Activated CD4-positive, alpha-beta T cell treated with anti-CD3 and anti-CD28 coated beads, Interleukin-2, amount 10 ng/mL, durations not matched to agents 24 days and 14 days (primary cell): ENCODE measurements around the gene ULBP2. TPM values are rescaled to one million over a fixed set of nuclear protein-coding genes. Genes with fewer than 3 reads are reported as not detected.
"Not testable (repeated sequence)": the region's sequence is repeated elsewhere in the genome, so short reads cannot be mapped to it uniquely, and the experiment has no call there.

Experiments used
- DNase-seq: peaks from one replicate; pipeline ENCODE4 v3.0.0; 2022
- H3K27ac Mint-ChIP-seq: one replicate; pipeline ENCODE4 v1.8.0; 2022; ENCODE audit warnings: mild to moderate bottlenecking, mixed read lengths
- H3K27me3 Mint-ChIP-seq: one replicate; pipeline ENCODE4 v1.8.0; 2022; ENCODE audit warnings: mixed read lengths
- H3K36me3 Mint-ChIP-seq: one replicate; pipeline ENCODE4 v1.8.0; 2022; ENCODE audit warnings: low read depth, mild to moderate bottlenecking, mixed read lengths
- H3K4me1 Mint-ChIP-seq: one replicate; pipeline ENCODE4 v1.8.0; 2021; ENCODE audit warnings: mixed read lengths
- H3K4me3 Mint-ChIP-seq: one replicate; pipeline ENCODE4 v1.8.0; 2022; ENCODE audit warnings: mild to moderate bottlenecking, moderate library complexity, mixed read lengths
- H3K9me3 Mint-ChIP-seq: one replicate; pipeline ENCODE4 v1.8.0; 2021; ENCODE audit warnings: mixed read lengths
- intact Hi-C: fragments of 100-400 bp; cut with micrococcal nuclease; formaldehyde crosslinking; loops from one replicate; pipeline ENCODE4 v1.15.1; 2023
- total RNA-seq: library from RNA; stranded (reverse); gene quantifications from 2 replicates; pipeline ENCODE4 v1.2.3, GENCODE V29; 2022

ULBP2 gene
- total RNA-seq, 1 donor from 2014 or later = 0.40 TPM

DNA sequence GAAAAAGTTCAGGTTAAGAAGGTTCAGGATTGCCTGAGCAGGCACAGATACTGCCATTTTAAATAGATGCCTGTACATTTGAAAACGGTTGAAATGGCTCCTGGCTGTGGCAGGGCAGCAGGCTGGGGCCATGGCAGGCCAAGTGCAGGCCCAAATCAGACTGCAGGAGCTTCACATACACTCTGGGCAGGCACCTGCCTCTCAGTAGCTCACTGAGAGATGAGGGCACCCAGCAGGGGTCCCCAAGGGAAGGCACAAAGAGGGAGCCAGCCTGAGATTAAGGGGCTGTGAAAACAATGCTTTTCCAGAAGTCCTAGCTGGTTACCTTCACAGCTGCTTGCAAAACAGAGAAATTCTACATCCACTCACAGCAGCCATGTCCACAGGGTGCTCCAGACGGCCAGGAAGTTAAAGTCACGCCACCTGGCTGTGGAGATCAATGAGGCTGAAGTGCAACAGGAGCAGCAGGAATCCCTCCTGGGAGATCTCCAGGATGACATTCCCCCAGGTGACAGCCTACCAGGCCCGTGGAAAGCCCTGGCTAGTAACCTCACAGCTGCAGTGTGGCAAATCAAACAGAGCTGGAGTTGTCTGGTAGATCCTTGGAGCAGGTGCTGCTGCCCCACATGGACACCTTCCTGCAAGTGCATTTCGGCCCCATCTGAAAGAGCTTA is 37.7 kb upstream of the ULBP2 start:
- DNase-seq = no peak
- H3K36me3 Mint-ChIP-seq = no peaks in the 10 kb centered on the region
- peaks cover 11% of the 10 kb centered on the region for H3K27me3 Mint-ChIP-seq
- H3K9me3 Mint-ChIP-seq = peaks cover 6% of the 10 kb centered on the region
- no peak overlapping the region for H3K27ac Mint-ChIP-seq
- H3K4me1 Mint-ChIP-seq = no peaks in the 10 kb centered on the region
- intact Hi-C loops = no loop called here
- H3K4me3 Mint-ChIP-seq = no peak overlapping the region

DNA sequence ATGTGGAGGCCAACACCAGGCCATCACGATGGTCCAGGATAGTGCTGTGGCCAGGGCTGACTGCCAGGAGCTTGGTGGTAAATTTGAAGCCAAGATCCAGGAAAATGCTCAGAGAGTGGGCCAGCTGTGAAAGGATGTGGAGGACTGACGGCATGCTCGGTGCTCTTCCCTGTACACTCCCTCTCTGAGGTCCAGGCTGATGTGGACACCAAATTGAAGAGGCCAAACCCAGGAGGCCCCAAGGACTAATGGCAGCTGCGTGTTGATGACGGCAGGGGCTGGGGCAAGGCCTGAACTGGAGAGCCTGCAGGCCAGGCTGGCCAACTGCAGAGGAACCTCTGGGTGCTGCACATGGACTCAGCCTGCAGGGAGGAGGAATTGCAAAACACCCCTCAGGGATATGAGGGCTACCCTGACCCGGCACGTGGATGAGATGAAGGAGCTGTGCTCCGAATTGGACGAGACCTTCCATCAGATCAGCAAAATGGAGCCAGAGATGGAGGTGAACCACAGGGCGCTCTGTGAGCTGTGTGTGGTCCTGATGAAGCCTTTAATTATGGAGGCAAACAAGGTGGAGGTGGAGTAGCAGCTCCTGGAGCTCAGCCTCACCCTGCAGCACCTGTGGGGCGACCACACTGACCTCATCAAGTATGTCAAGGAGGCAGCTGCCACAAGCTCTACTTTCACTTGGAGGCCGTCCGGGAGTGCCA is 37.0 kb upstream of the ULBP2 start:
- Mint-ChIP-seq H3K27me3 (peaks cover 11% of the 10 kb centered on the region), H3K27ac (no peak overlapping the region), H3K36me3 (no peaks in the 10 kb centered on the region), H3K9me3 (peaks cover 6% of the 10 kb centered on the region), H3K4me3 (no peak overlapping the region), H3K4me1 (no peaks in the 10 kb centered on the region)
- no peak for DNase-seq
- intact Hi-C loops = no loop called here

DNA sequence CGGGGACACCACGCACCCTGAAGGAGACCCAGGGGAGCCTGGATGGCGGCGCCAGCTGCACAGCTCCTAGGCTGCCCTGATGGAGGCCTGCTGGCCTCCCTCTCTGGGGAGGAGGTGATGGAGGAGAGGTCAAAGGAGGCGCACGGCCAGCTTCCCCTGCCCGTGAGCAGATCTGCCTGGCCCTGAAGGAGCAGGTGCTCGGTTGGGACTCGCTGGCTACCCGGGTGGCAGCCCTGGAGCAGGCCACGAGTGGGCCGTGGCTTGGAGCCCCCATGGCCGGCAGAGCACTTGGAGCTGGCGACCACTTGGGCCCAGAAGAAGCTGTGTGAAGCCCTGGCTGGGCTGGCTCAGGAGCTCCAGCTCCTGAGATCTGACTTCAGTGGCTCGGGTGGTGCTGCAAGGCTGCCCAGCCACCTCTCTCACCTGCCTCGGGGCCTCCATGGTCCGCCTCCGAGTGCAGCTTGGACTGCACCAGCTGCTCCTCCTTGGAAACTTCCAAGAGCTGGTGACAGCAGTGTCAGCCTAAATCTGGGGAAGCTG is 36.4 kb upstream of the ULBP2 start:
- peaks cover 12% of the 10 kb centered on the region for H3K27me3 Mint-ChIP-seq
- peaks cover 6% of the 10 kb centered on the region for H3K9me3 Mint-ChIP-seq
- H3K27ac Mint-ChIP-seq = no peak overlapping the region
- intact Hi-C loops = no loop called here
- H3K36me3 Mint-ChIP-seq = no peaks in the 10 kb centered on the region
- H3K4me1 Mint-ChIP-seq = no peaks in the 10 kb centered on the region
- no peak overlapping the region for H3K4me3 Mint-ChIP-seq
- no peak for DNase-seq

DNA sequence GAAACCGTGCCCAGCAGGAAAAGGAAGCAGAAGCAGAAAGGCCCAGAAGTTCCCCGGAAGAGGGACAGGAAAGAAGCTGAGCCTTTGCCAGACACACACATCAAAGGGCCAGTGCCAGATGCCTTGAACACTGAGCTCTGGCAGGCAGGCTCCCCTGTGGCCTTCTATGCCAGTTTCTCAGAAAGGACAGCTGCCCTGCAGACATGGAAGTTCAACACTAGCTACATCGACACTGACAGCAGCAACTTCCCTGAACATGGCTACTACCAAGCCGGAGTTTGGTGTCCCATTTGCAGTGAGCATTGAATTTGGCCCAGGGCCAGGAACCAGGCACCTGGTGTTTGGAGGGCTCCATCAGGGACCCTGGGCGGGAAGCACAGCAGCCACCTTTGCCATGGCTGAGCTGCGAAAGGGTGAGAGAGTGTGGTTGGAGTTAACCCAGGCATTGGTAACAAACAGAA is 35.9 kb upstream of the ULBP2 start:
- Mint-ChIP-seq H3K9me3 (peaks cover 6% of the 10 kb centered on the region), H3K4me3 (no peak overlapping the region), H3K27me3 (peaks cover 14% of the 10 kb centered on the region), H3K27ac (no peak overlapping the region), H3K4me1 (no peaks in the 10 kb centered on the region), H3K36me3 (no peaks in the 10 kb centered on the region)
- no peak for DNase-seq
- intact Hi-C loops = no loop called here

DNA sequence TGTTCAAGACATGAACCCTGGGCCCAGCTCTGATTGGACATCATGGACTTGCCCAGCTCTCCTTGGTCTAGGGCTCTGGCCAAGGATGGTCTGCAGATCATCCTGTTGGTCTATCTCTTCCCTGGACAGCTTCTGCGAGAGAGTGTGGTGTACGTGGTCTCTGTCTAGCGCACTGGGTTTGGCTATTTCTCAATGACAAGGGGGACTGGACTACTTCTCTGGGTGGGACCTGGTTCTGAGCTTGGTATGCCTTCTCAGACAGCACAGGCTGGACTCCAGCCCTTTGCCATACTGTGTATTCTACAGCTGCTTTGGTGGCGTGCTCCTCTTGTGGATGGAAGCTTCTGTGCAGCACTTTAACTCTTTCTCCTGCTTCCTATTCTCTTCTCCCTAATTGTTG is 35.4 kb upstream of the ULBP2 start:
- Mint-ChIP-seq H3K27me3 (peaks cover 14% of the 10 kb centered on the region), H3K9me3 (peaks cover 6% of the 10 kb centered on the region), H3K4me3 (no peak overlapping the region), H3K27ac (no peak overlapping the region), H3K4me1 (no peaks in the 10 kb centered on the region), H3K36me3 (no peaks in the 10 kb centered on the region)
- no peak for DNase-seq
- intact Hi-C loops = no loop called here

DNA sequence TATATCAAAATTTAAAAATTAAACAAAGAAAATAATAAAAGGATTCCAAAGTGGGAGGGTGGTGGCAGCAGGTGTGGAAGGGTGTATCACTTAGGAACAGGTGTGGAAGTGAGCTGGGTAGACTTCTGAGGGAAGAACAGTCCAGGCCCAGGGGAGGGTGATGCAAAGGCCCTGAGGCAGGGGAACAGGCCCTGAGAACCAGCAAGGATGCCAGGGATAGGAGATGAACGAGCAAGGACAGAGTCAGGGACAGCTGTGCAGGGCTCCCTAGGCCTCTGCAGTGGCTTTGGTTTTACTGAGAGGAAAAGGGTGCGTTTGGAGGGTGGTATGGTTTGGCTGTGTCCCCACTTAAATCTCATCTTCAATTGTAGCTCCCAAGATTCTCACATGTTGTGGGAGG is 34.5 kb upstream of the ULBP2 start:
- DNase-seq = no peak
- intact Hi-C loops = no loop called here
- Mint-ChIP-seq H3K4me3 (no peak overlapping the region), H3K27ac (no peak overlapping the region), H3K36me3 (no peaks in the 10 kb centered on the region), H3K9me3 (peaks cover 6% of the 10 kb centered on the region), H3K4me1 (no peaks in the 10 kb centered on the region), H3K27me3 (peaks cover 8% of the 10 kb centered on the region)

DNA sequence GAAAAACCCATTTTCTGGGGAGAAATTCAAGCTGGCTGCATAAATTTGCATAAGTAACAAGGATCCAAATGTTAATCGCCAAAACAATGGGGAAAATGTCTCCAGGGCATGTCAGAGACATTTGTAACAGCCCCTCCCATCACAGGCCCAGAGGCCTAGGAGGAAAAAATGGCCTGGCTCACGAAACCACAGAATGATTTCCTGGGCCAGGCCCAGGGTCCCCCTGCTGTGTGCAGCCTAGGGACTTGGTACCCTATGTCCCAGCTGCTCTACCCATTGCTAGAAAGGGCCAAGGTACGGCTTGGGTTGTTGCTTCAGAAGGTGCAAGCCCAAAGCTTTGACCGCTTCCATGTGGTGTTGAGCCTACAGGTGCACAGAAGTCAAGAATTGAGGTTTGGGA is 33.3 kb upstream of the ULBP2 start:
- peaks cover 16% of the 10 kb centered on the region for H3K27me3 Mint-ChIP-seq
- H3K36me3 Mint-ChIP-seq, H3K4me3 Mint-ChIP-seq, H3K4me1 Mint-ChIP-seq, DNase-seq, intact Hi-C loops, H3K27ac Mint-ChIP-seq, H3K9me3 Mint-ChIP-seq: not testable (repeated sequence)

DNA sequence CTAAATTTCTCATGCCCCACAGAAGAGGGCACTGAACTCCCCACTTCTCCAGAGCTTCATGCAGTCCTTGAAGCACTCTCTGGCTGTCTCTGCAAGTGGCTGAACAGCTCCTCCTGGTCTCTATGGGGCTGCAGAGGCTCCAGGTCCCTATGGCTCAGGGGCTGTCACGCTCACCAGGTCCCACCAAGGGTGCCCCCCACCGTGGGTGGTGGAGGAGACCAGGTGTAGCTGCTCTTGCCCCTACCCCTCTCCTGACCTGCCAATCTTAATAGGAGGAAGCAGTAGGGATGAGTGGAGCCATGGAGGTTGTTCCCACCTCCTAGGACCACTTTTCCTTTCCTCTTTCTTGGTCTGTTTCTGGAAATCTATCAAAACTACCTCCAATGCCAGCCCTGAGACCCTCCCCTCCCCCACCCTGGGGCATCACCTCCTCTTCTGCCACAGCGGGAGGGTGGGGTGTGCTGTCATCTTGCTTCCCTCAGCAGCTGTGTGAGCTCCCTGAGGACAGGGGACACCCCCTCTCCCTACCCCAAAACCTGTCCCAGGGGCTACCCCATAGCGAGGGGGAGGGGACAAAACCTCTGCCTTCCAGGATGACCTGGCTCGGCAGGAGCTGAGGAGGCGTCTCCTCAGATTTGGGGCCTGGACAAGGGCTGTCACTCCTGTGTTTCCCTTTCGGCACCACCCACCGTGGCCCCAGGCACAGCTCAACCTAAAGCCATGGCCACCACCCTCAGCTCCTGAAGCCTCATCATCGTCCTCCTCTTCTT is 31.9 kb upstream of the ULBP2 start:
- Mint-ChIP-seq H3K36me3 (no peaks in the 10 kb centered on the region), H3K27me3 (peaks cover 26% of the 10 kb centered on the region), H3K9me3 (peaks cover 6% of the 10 kb centered on the region), H3K4me1 (no peaks in the 10 kb centered on the region), H3K27ac (no peak overlapping the region), H3K4me3 (no peak overlapping the region)
- no peak for DNase-seq
- intact Hi-C loops = no loop called here

DNA sequence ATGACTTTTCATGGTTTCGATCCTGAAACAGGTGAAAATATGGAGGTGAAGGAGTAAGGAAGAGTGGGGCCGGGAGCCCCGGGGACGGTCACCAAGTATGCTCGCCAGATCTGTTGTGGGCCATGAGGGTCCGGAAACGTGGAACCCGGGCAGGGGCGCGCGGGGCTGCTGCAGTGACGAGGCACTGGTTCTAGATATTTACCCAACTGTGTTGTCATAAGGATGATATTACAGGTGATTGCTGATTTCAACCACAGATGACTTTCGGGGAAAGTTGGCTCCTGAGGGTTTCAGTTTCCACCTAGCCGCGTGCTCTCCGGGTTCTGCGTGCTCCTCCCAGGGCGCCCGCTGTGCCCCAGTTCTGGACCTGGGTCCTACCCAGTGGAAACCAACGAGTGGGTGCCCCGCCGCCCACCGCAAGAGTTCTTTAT is 31.1 kb upstream of the ULBP2 start:
- Mint-ChIP-seq H3K4me1 (no peaks in the 10 kb centered on the region), H3K27me3 (peaks cover 26% of the 10 kb centered on the region), H3K4me3 (no peak overlapping the region), H3K36me3 (no peaks in the 10 kb centered on the region), H3K27ac (no peak overlapping the region), H3K9me3 (peaks cover 6% of the 10 kb centered on the region)
- no peak for DNase-seq
- intact Hi-C loops = no loop called here

DNA sequence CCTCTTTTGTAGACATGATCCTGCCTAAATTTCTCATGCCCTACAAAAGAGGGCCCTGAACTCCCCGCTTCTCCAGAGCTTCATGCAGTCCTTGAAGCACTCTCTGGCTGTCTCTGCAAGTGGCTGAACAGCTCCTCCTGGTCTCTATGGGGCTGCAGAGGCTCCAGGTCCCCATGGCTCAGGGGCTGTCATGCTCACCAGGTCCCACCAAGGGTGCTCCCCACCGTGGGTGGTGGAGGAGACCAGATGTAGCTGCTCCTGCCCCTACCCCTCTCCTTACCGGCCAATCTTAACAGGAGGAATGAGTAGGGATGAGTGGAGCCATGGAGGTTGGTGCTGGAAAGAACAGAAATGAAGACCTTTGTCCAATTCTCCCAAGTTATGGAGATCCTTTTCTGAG is 29.1 kb upstream of the ULBP2 start:
- DNase-seq, intact Hi-C loops, H3K36me3 Mint-ChIP-seq, H3K9me3 Mint-ChIP-seq, H3K4me1 Mint-ChIP-seq, H3K27ac Mint-ChIP-seq, H3K4me3 Mint-ChIP-seq: not testable (repeated sequence)
- peaks cover 26% of the 10 kb centered on the region for H3K27me3 Mint-ChIP-seq

DNA sequence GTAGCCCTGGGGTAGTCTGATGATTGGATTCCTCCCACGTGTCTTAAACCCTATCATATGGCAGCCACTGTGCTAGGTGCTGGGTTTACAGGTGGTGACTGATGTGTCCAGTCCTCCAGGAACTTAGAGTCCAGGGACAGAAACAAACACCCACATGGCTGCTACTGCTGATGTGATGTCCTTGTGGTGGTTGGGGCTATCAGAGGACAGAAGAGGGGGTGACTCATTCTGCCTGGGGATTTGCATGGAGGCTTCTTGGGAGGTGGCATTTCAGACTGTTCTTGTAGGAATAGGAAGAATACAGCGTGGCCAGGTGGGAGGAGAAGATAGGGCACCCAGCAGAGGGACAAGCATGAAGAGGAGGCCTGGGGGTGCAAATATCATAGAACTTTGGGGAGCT is 28.7 kb upstream of the ULBP2 start:
- no peak overlapping the region for H3K27ac Mint-ChIP-seq
- no peak for DNase-seq
- H3K9me3 Mint-ChIP-seq = peaks cover 2% of the 10 kb centered on the region
- peaks cover 27% of the 10 kb centered on the region for H3K27me3 Mint-ChIP-seq
- no peaks in the 10 kb centered on the region for H3K36me3 Mint-ChIP-seq
- no peaks in the 10 kb centered on the region for H3K4me1 Mint-ChIP-seq
- H3K4me3 Mint-ChIP-seq = no peak overlapping the region
- intact Hi-C loops = no loop called here

DNA sequence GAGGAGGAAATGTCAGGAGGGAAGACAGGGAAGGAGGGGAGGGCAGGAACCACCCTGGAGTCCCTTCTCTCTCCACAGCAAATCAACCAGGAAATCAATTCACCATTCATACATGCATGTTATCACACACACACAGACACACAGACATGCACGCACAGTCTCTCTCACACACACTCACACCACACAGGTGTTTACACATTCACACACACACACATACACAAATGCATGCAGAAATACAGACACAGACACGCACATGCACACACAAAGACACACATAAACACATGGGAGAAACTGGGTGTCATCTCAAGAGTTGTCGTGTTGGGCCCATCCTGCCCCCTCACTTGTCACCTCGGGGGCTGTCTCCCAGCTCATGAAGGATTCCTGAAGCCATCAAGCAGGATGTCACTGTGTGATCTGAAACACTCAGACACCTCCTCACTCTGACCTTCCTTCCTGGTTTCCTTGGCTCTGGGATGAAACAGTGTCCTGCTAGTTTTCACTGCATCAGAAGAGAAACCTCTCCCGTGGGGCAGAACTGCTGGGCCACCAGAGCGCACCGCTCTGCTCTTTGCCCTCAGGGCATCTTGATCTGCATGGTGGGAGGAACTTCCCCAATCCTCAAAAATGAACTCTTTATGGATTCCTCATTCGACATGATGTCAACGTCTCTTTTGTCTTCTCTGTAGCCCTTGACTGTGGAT is 28.1 kb upstream of the ULBP2 start:
- no peak for DNase-seq
- H3K27me3 Mint-ChIP-seq = peaks cover 30% of the 10 kb centered on the region

DNA sequence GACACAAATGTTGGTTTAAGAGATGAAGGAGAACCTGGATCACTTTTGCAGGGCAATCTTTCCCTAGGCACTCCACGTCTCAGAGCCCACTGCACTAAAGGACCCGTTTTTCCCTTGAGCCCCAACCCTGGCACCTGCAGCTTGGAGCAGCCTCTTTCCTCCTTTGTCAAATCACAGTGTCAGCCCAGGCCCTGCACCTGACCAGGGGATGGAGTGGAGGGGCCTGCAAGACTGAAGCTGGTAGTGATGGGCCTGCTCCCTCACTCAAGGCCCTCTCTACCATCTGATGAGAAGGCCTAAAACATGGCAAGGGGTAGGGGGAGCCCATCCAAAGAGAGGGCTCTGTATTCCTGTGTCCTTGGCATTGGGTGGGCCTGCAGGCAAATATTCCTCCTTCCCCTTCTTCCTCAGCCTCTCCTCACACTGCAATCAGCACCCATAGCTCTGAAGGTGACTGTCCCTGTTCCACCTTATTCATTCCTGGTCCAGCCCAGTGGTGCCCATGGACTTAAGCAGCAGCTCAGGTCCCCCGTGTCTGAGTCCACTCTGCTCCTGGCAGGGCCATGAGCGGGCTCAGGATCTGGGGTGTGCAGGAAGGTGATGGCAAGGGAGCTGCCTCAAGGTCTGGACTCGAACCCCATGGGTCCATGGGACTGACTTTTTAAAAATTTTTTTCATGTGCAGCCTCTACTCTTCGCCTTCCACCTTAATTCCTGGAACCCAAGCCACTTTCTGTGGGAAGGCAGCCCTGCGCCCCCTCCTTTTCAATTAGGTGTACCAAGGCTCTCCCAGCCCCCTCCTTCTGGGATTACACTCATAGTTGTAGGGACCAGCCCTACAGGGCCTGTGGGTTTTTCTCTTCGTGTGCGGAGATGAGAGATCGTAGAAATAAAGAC is 25.6 kb upstream of the ULBP2 start:
- Mint-ChIP-seq H3K4me3 (no peak overlapping the region), H3K27me3 (peaks cover 44% of the 10 kb centered on the region), H3K36me3 (no peaks in the 10 kb centered on the region), H3K27ac (no peak overlapping the region), H3K4me1 (no peaks in the 10 kb centered on the region), H3K9me3 (no peaks in the 10 kb centered on the region)
- intact Hi-C loops = no loop called here
- no peak for DNase-seq

More for the DNA sequence above, 28.1 kb upstream of the ULBP2 start:
- no peak overlapping the region for H3K27ac Mint-ChIP-seq
- H3K4me3 Mint-ChIP-seq = no peak overlapping the region
- no peaks in the 10 kb centered on the region for H3K4me1 Mint-ChIP-seq
- no peaks in the 10 kb centered on the region for H3K36me3 Mint-ChIP-seq
- H3K9me3 Mint-ChIP-seq = no peaks in the 10 kb centered on the region
- intact Hi-C loops = no loop called here
